Retinal pigment epithelial cell (primary cell): ENCODE results near the gene SPATA13.
"Not testable (repeated sequence)": the region's sequence is repeated elsewhere in the genome, so short reads cannot be mapped to it uniquely, and the experiment has no call there.

Source experiments
- DNase-seq: peaks from one replicate; pipeline ENCODE4 v3.0.0-alpha.2; 2010; ENCODE audit warnings: low read depth
- H3K4me3 ChIP-seq: 2 replicates; pipeline ENCODE4 v1.5.1; 2011; ENCODE audit warnings: mild to moderate bottlenecking, low read length, control low read depth, moderate library complexity
- CTCF ChIP-seq: conservative IDR thresholded peaks from 2 replicates; pipeline ENCODE4 v1.5.1; 2011; ENCODE audit warnings: low read depth, low read length, control low read depth, inconsistent platforms

SPATA13 gene

GRCh38 chr13:24160458-24161009 is at the start of gene SPATA13:
TSS of gene SPATA13 (plus strand) at chr13:24160720. CDS start at chr13:24222930, 62,210 bp downstream.
- DNase-seq, result no peak
- TF ChIP-seq CTCF, result no peak
- H3K4me3 ChIP-seq, result peak within 1 kb of the TSS; percentile 77

GRCh38 chr13:24112791-24113190 is 47.7 kb upstream of the SPATA13 start:
- TF ChIP-seq CTCF, result no peak
- no peak for DNase-seq
- H3K4me3 ChIP-seq, result no peak overlapping the region

GRCh38 chr13:24115671-24116070 is 44.8 kb upstream of the SPATA13 start:
- no peak for TF ChIP-seq CTCF
- no peak for DNase-seq
- H3K4me3 ChIP-seq, result no peak overlapping the region

- TF ChIP-seq CTCF, result no peak
- DNase-seq, result no peak
- no peak overlapping the region for H3K4me3 ChIP-seq
Observed at GRCh38 chr13:24116131-24116530, 44.4 kb upstream of the SPATA13 start.

- TF ChIP-seq CTCF, result no peak
- no peak overlapping the region for H3K4me3 ChIP-seq
- DNase-seq, result no peak
Observed at GRCh38 chr13:24118576-24118975, 41.9 kb upstream of the SPATA13 start.

- H3K4me3 ChIP-seq, result no peak overlapping the region
- TF ChIP-seq CTCF, result no peak
- DNase-seq, result no peak
Observed at GRCh38 chr13:24119626-24120508, 40.7 kb upstream of the SPATA13 start.

- DNase-seq, H3K4me3 ChIP-seq: not testable (repeated sequence)
Observed at GRCh38 chr13:24122045-24122444, 38.5 kb upstream of the SPATA13 start.
